ENCODE data around the gene IGSF9.

The IGSF9 gene

GRCh38 chr1:159930216-159930615 is 15.2 kb downstream of the IGSF9 start:
- H3K4me3 ChIP-seq (ENCODE audit: low read depth, low read length): no peak overlapping the region
- no peak for TF ChIP-seq CTCF (IDR thresholded peaks at IDR 0.05; ENCODE audit: control insufficient read depth, extremely low read depth, insufficient read depth)
- DNase-seq (ENCODE audit: low read depth): no peak

GRCh38 chr1:159929155-159930051 is 16.0 kb downstream of the IGSF9 start:
- DNase-seq (ENCODE audit: low read depth): no peak
- no peak overlapping the region for H3K4me3 ChIP-seq (ENCODE audit: low read depth, low read length)
- TF ChIP-seq CTCF (IDR thresholded peaks at IDR 0.05; ENCODE audit: control insufficient read depth, extremely low read depth, insufficient read depth): no peak

- no peak overlapping the region for H3K4me3 ChIP-seq (ENCODE audit: low read depth, low read length)
- TF ChIP-seq CTCF (IDR thresholded peaks at IDR 0.05; ENCODE audit: control insufficient read depth, extremely low read depth, insufficient read depth): no peak
- DNase-seq (ENCODE audit: low read depth): no peak
Observed at GRCh38 chr1:159928491-159929050, 16.8 kb downstream of the IGSF9 start.

GRCh38 chr1:159927849-159928431 is 17.5 kb downstream of the IGSF9 start:
- TF ChIP-seq CTCF (IDR thresholded peaks at IDR 0.05; ENCODE audit: control insufficient read depth, extremely low read depth, insufficient read depth): no peak
- no peak for DNase-seq (ENCODE audit: low read depth)
- H3K4me3 ChIP-seq (ENCODE audit: low read depth, low read length): no peak overlapping the region

- DNase-seq (ENCODE audit: low read depth): no peak
- no peak for TF ChIP-seq CTCF (IDR thresholded peaks at IDR 0.05; ENCODE audit: control insufficient read depth, extremely low read depth, insufficient read depth)
- no peak overlapping the region for H3K4me3 ChIP-seq (ENCODE audit: low read depth, low read length)
Observed at GRCh38 chr1:159927211-159927848, 18.1 kb downstream of the IGSF9 start.

- DNase-seq (ENCODE audit: low read depth): no peak
- peak overlapping the region; percentile 95 for H3K4me3 ChIP-seq (ENCODE audit: low read depth, low read length)
Observed at GRCh38 chr1:159925719-159926078, 19.7 kb downstream of the IGSF9 start.

More at GRCh38 chr1:159925719-159926078, 19.7 kb downstream of the IGSF9 start:
- TF ChIP-seq CTCF (IDR thresholded peaks at IDR 0.05; ENCODE audit: control insufficient read depth, extremely low read depth, insufficient read depth): no peak
